ENCODE measurements around the gene BSN. TPM values are rescaled to one million over a fixed set of nuclear protein-coding genes. Genes with fewer than 3 reads are reported as not detected.

BSN gene, protein sequence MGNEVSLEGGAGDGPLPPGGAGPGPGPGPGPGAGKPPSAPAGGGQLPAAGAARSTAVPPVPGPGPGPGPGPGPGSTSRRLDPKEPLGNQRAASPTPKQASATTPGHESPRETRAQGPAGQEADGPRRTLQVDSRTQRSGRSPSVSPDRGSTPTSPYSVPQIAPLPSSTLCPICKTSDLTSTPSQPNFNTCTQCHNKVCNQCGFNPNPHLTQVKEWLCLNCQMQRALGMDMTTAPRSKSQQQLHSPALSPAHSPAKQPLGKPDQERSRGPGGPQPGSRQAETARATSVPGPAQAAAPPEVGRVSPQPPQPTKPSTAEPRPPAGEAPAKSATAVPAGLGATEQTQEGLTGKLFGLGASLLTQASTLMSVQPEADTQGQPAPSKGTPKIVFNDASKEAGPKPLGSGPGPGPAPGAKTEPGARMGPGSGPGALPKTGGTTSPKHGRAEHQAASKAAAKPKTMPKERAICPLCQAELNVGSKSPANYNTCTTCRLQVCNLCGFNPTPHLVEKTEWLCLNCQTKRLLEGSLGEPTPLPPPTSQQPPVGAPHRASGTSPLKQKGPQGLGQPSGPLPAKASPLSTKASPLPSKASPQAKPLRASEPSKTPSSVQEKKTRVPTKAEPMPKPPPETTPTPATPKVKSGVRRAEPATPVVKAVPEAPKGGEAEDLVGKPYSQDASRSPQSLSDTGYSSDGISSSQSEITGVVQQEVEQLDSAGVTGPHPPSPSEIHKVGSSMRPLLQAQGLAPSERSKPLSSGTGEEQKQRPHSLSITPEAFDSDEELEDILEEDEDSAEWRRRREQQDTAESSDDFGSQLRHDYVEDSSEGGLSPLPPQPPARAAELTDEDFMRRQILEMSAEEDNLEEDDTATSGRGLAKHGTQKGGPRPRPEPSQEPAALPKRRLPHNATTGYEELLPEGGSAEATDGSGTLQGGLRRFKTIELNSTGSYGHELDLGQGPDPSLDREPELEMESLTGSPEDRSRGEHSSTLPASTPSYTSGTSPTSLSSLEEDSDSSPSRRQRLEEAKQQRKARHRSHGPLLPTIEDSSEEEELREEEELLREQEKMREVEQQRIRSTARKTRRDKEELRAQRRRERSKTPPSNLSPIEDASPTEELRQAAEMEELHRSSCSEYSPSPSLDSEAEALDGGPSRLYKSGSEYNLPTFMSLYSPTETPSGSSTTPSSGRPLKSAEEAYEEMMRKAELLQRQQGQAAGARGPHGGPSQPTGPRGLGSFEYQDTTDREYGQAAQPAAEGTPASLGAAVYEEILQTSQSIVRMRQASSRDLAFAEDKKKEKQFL (N-terminal part only)
- under 1 TPM in 3 of 4 donors, not detected in 1; under 0.01 to 0.69 (median 0.64) TPM for polyA plus RNA-seq
- long read RNA-seq, donor 1 = 0 reads
- long read RNA-seq, donor 2 = 0 reads
- long read RNA-seq, donor 3 = 0 reads
- long read RNA-seq, donor 4 = 0 reads
- long read RNA-seq, donor 5 = 0 reads
- long read RNA-seq, donor 6 = 0 reads
- long read RNA-seq, donor 7 = 0 reads
- long read RNA-seq, donor 8 = 0 reads
- long read RNA-seq, donor 9 = 0 reads
- long read RNA-seq, donor 10 = 0 reads

DNA sequence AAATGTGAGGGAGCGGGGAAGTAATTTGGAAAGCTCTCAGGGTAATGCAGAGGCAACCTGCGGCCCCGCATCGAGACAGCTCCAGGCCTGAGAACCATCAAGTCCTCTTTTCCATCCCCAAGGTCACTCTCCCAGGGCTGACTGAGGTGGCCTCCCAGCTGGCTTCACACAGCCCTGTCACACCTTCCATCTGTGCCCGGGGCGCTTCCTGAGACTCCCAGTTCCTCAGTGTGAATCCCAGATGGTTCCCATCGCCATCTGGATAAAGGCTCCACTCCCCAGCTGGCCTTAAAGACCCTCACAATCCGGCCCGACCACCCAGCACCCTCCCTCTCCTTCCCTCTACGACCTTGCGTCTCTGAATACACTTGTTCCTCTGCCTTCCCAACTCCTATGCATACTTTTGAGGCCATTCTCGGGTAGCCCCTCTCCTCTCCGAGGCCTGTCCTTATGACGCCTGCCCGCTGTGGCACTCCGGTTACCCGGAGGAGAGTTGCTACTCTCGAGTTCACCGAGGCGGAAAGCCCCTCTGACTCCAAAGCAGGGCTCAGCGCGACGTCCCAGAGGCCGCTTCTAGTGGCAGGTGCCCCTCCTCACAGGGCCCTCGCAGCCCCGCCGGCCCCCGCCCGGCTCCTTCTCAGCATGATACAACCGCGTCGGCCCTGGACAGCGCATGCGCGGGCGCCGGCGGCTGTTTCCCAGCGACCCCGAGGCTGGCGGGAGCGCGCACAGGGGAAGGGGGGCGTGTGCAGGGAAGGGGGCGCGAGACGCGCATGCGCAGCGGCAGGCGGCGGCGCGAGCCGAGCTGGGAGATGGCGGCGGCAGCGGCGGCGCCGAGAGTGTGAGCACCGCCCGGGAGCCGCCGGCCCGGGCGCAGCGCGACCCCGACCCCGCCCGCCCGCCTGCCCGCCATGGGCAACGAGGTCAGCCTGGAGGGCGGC, at the start of gene BSN:
BSN (plus strand) TSS at position 786 of the 941 bp plus-strand sequence; CDS start at position 912, 126 bp downstream.
- 3 to 5% (median 4%) methylated on average over 50 to 76 of the region's 76 CpGs for WGBS, 3 donors
- peak within 1 kb of the TSS; percentile 34 to 80 (median 65) for H3K4me3 ChIP-seq (ENCODE audit: low read depth in 1 of 3, low read length in 3 of 3)
- FAIRE-seq = no peak
- H3K4me1 ChIP-seq (ENCODE audit: control insufficient read depth in 3 of 3, insufficient read depth in 2 of 3, low read depth in 1 of 3, low read length in 2 of 3) = peaks cover 0 to 17% (median 2%) of the 10 kb centered on the region in 3 donors
- H3K27ac ChIP-seq (ENCODE audit: low read depth in 1 of 3, low read length in 2 of 3) = peak within 1 kb of the TSS in 2 of 3 donors; percentile 1 to 38
- no peaks in the 10 kb centered on the region for H3K9me3 ChIP-seq (ENCODE audit: control insufficient read depth in 2 of 2, insufficient read depth in 1 of 2, low read depth in 1 of 2, low read length in 1 of 2)
- H3K36me3 ChIP-seq (ENCODE audit: control insufficient read depth in 3 of 3, insufficient read depth in 2 of 3, low read depth in 1 of 3, low read length in 3 of 3) = no peaks in the 10 kb centered on the region
- DNase-seq = peak; percentile 56 to 95
- peaks cover 0 to 18% (median 4%) of the 10 kb centered on the region in 3 donors for H3K27me3 ChIP-seq (ENCODE audit: control insufficient read depth in 3 of 3, insufficient read depth in 3 of 3, low read length in 3 of 3)

DNA sequence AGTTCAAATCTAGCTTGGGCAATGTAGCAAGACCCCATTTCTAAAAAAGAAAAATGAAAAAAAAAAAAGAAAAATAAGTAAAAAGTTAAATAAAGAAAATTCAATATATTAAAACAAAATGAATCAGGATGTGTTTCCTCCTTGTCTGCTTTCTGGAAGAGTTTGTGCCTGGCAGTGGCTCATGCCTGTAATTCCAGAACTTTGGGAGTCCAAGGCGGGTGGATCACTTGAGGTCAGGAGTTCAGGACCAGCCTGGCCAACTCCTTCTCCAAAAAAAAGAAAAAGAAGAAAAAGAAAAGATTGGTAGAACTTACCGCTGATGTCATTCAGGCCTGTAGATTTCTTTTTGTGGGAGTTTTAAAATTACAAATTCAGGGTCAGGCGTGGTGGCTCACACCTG, 47.4 kb upstream of the BSN start:
- H3K9me3 ChIP-seq (ENCODE audit: control insufficient read depth in 2 of 2, insufficient read depth in 1 of 2, low read depth in 1 of 2, low read length in 1 of 2) = no peaks in the 10 kb centered on the region
- H3K36me3 ChIP-seq (ENCODE audit: control insufficient read depth in 3 of 3, insufficient read depth in 2 of 3, low read depth in 1 of 3, low read length in 3 of 3) = peaks cover 0 to 14% (median 12%) of the 10 kb centered on the region in 3 donors
- no peak overlapping the region for H3K4me3 ChIP-seq (ENCODE audit: low read depth in 1 of 3, low read length in 3 of 3)
- H3K4me1 ChIP-seq (ENCODE audit: control insufficient read depth in 3 of 3, insufficient read depth in 2 of 3, low read depth in 1 of 3, low read length in 2 of 3) = peaks cover 0 to 5% (median 0%) of the 10 kb centered on the region in 3 donors
- no peak for DNase-seq
- no peaks in the 10 kb centered on the region for H3K27me3 ChIP-seq (ENCODE audit: control insufficient read depth in 3 of 3, insufficient read depth in 3 of 3, low read length in 3 of 3)
- FAIRE-seq = no peak
- H3K27ac ChIP-seq (ENCODE audit: low read depth in 1 of 3, low read length in 2 of 3) = no peak overlapping the region
- WGBS, 3 donors = 89 to 100% (median 100%) methylated on average over 3 of the region's 3 CpGs

DNA sequence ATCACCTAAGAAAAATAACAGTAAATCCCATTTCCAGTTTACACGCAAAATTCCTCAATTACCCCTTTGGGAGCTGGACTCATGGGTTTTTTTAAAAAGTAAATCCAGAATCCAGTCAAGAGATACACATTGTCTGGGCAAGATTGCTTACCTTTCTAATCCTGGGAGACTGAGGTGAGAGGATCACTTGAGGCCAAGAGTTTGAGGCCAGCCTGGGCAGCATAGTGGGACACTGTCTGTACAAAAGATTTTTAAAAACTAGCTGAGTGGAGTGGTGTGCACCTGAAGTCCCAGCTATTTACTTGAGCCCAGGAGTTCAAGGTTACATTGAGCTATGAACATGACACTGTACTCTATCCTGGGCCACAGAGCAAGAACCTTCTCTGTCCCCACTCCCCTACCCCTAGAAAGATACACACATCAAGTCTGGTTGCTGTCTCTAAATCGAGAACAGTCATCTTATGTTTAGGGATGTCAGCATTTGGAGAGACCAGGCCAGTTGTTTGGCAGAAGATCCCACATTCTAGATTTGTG, 45.2 kb upstream of the BSN start:
- H3K4me1 ChIP-seq (ENCODE audit: control insufficient read depth in 3 of 3, insufficient read depth in 2 of 3, low read depth in 1 of 3, low read length in 2 of 3) = peaks cover 0 to 2% (median 0%) of the 10 kb centered on the region in 3 donors
- FAIRE-seq = no peak

DNA sequence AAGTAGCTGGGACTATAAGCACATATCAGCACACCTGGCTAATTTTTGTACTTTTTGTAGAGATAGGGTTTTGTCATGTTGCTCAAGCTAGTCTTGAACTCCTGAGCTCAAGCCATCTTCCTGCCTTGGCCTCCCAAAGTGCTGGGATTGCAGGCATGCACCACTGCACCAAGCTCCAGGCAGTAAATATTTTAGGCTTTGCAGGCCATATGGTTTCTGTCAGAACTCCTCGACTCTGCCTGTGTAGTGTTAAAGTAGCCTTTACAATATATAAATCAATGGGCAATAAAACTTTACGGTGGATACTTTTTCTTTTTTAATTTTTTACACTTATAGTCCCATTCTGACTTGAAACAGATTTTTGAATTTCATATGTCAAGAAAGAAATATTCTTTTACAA, 42.6 kb upstream of the BSN start:
- H3K9me3 ChIP-seq (ENCODE audit: control insufficient read depth in 2 of 2, insufficient read depth in 1 of 2, low read depth in 1 of 2, low read length in 1 of 2) = no peaks in the 10 kb centered on the region
- WGBS, 3 donors = 75 to 90% (median 87%) methylated on average over 2 of the region's 2 CpGs
- H3K36me3 ChIP-seq (ENCODE audit: control insufficient read depth in 3 of 3, insufficient read depth in 2 of 3, low read depth in 1 of 3, low read length in 3 of 3) = peaks cover 9 to 28% (median 14%) of the 10 kb centered on the region in 3 donors
- FAIRE-seq = no peak
- no peak overlapping the region for H3K27ac ChIP-seq (ENCODE audit: low read depth in 1 of 3, low read length in 2 of 3)
- no peak overlapping the region for H3K4me3 ChIP-seq (ENCODE audit: low read depth in 1 of 3, low read length in 3 of 3)
- H3K27me3 ChIP-seq (ENCODE audit: control insufficient read depth in 3 of 3, insufficient read depth in 3 of 3, low read length in 3 of 3) = no peaks in the 10 kb centered on the region
- no peaks in the 10 kb centered on the region for H3K4me1 ChIP-seq (ENCODE audit: control insufficient read depth in 3 of 3, insufficient read depth in 2 of 3, low read depth in 1 of 3, low read length in 2 of 3)
- no peak for DNase-seq

More for the DNA sequence above, 45.2 kb upstream of the BSN start:
- peaks cover 6 to 23% (median 12%) of the 10 kb centered on the region in 3 donors for H3K36me3 ChIP-seq (ENCODE audit: control insufficient read depth in 3 of 3, insufficient read depth in 2 of 3, low read depth in 1 of 3, low read length in 3 of 3)
- H3K9me3 ChIP-seq (ENCODE audit: control insufficient read depth in 2 of 2, insufficient read depth in 1 of 2, low read depth in 1 of 2, low read length in 1 of 2) = no peaks in the 10 kb centered on the region
- no peak overlapping the region for H3K27ac ChIP-seq (ENCODE audit: low read depth in 1 of 3, low read length in 2 of 3)
- WGBS, 3 donors = 36 to 48% (median 43%) methylated on average over 2 of the region's 2 CpGs
- DNase-seq = no peak
- H3K27me3 ChIP-seq (ENCODE audit: control insufficient read depth in 3 of 3, insufficient read depth in 3 of 3, low read length in 3 of 3) = no peaks in the 10 kb centered on the region
- H3K4me3 ChIP-seq (ENCODE audit: low read depth in 1 of 3, low read length in 3 of 3) = no peak overlapping the region

DNA sequence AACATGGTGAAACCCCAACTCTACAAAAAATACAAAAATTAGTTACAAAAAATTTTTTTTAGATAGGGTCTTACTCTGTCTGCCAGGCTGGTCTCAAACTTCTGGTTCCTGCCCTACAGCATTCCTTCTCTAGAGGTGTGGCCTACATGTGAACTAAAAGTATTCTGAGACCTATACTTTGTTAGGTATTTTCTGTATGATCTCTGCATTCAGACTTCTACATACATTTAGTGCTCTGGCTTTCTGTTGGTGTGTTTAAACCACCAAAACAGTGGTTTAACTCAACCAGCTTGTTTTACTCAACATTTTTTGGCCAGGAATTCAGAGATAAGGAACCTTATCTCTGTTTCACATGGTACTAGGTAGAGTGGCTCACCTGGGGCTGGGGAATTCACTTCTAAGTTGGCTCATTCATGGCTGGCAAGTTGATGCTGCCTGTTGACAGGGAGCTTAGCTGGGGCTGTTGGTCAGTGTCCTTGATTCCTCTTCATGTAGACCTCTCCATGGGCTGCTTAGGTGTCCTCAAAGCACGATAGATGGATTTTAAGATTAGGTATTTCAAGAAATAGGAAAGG, 41.4 kb upstream of the BSN start:
- Histone ChIP-seq H3K4me1 (ENCODE audit: control insufficient read depth in 3 of 3, insufficient read depth in 2 of 3, low read depth in 1 of 3, low read length in 2 of 3) (no peaks in the 10 kb centered on the region), H3K27ac (ENCODE audit: low read depth in 1 of 3, low read length in 2 of 3) (no peak overlapping the region), H3K36me3 (ENCODE audit: control insufficient read depth in 3 of 3, insufficient read depth in 2 of 3, low read depth in 1 of 3, low read length in 3 of 3) (peaks cover 9 to 35% (median 15%) of the 10 kb centered on the region in 3 donors), H3K27me3 (ENCODE audit: control insufficient read depth in 3 of 3, insufficient read depth in 3 of 3, low read length in 3 of 3) (no peaks in the 10 kb centered on the region), H3K9me3 (ENCODE audit: control insufficient read depth in 2 of 2, insufficient read depth in 1 of 2, low read depth in 1 of 2, low read length in 1 of 2) (no peaks in the 10 kb centered on the region), H3K4me3 (ENCODE audit: low read depth in 1 of 3, low read length in 3 of 3) (no peak overlapping the region)
- DNase-seq (no peak), FAIRE-seq (no peak)
- 92 to 95% (median 92%) methylated on average over 1 of the region's 1 CpG for WGBS, 3 donors

DNA sequence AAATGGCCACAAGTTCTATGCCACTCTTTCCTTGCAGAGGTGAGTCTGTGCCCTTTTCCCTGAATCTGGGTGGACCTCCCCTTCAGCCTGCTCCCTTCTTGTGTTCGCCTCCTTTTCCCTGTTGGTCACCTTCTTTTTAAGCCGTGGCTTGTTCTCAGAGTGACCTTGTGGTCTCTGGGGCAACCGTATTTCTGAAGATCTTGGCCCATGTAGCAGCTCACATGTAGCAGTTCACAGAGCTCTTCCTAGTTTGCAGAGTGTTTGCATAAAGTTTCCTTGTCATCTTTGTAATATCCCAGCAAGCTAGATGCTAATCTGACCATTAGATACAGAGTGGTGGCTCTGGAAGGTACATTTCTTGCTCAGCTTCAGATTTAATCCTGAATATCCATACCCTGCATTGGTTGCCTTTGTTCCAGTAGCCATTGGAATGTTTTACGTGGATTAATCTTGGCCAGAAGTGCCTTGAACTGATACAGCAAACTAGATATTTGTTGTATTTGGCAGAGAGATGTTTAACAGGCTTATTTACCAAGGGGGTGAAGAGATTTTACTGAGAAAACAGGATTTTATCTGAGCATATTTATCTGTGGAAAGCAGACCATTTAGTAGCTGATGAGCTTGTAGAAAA, 40.7 kb upstream of the BSN start:
- no peaks in the 10 kb centered on the region for H3K4me1 ChIP-seq (ENCODE audit: control insufficient read depth in 3 of 3, insufficient read depth in 2 of 3, low read depth in 1 of 3, low read length in 2 of 3)
- no peak for FAIRE-seq
- no peak overlapping the region for H3K27ac ChIP-seq (ENCODE audit: low read depth in 1 of 3, low read length in 2 of 3)
- H3K4me3 ChIP-seq (ENCODE audit: low read depth in 1 of 3, low read length in 3 of 3) = no peak overlapping the region
- peaks cover 9 to 41% (median 16%) of the 10 kb centered on the region in 3 donors for H3K36me3 ChIP-seq (ENCODE audit: control insufficient read depth in 3 of 3, insufficient read depth in 2 of 3, low read depth in 1 of 3, low read length in 3 of 3)
- H3K9me3 ChIP-seq (ENCODE audit: control insufficient read depth in 2 of 2, insufficient read depth in 1 of 2, low read depth in 1 of 2, low read length in 1 of 2) = no peaks in the 10 kb centered on the region
- no peaks in the 10 kb centered on the region for H3K27me3 ChIP-seq (ENCODE audit: control insufficient read depth in 3 of 3, insufficient read depth in 3 of 3, low read length in 3 of 3)
- no peak for DNase-seq
- 89 to 92% (median 90%) methylated on average over 4 of the region's 4 CpGs for WGBS, 3 donors
